ENCODE results near the gene NET1.
"Not testable (repeated sequence)": the region's sequence is repeated elsewhere in the genome, so short reads cannot be mapped to it uniquely, and the experiment has no call there.

Gene NET1

DNA sequence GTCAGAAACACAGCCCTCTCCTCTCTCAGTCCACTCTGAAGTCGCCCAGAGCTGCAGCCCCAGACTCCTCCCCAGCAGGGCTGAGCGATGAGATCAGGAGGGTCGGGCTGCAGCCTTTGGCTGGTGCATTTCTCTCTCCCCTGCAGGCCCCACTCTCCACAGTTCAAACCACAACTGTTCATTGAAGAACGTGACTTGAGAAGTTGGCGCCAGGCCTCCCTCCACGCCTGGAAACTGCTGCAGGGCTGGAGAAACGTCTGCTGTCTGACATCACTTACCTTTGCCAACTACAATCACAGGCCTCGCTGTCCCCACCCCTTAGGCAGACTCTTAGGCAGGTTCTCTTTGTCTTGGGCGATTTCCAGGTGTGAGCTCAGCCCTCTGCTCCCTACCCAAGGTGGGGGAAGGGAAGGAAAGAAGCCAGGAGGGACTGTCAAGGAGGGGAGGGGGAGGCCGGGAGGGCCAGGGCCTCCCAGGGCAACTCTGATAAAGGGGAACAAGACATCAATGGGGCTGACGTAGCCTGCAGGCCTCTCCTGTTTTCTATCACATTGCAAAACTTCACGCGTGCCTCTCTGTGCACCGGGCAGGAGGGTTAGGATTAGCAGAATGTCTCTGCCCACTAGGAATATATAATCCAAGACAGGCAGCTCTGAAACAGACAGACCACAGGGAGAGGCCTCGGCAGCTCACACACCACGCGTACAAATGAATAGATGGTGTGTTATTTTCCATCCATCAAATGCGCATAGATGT, 54.3 kb downstream of the NET1 start:
- no peak for DNase-seq

DNA sequence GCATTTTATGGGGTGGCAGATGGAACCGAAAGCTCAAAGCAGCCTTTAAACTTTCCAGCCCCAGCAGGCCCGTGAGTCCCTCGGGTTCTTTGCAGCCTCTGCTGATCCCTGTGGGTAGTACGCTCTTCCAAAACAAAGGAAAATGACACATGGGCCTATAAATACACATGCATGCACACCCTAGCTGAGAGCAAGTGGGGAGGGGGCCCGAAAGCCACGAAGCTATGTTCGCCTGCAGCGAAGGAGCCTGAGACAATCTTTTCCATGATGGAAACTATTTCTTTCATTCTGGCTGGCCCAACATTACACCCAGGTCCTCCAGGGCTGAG, 54.8 kb downstream of the NET1 start:
- DNase-seq, result no peak

DNA sequence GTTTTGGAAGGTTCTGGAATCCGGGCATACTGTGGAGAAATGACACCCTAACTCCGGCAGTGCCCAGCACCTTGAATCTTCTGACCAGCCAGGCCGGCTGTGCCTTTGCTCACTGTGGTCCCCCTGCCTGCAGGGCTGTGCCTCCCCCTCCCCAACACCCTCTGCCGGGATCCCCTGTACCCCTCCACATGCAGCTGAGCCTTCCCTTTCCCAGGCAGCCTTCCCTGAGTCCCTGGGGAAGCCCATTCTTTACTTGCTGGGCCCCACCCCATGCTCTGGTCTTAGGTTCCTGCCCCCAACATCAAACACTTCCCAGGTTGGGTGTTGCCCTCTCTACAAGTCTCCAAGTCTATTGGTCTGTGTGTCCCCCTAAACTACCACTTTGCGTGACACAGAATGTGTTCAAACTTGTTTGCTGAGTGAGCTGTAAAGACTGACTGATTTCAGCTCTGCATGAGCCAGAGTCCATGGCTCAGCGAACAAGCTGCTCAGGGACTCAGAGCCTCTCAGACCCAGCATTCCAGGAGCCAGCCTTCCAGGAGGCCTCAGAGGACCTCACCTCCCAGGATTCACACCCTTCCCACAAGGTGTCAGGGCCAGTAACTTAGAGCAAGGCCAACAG, 55.4 kb downstream of the NET1 start:
- no peak for DNase-seq

- no peak for DNase-seq
Observed at GRCh38 chr10:5468262-5469106, 56.1 kb downstream of the NET1 start.

DNA sequence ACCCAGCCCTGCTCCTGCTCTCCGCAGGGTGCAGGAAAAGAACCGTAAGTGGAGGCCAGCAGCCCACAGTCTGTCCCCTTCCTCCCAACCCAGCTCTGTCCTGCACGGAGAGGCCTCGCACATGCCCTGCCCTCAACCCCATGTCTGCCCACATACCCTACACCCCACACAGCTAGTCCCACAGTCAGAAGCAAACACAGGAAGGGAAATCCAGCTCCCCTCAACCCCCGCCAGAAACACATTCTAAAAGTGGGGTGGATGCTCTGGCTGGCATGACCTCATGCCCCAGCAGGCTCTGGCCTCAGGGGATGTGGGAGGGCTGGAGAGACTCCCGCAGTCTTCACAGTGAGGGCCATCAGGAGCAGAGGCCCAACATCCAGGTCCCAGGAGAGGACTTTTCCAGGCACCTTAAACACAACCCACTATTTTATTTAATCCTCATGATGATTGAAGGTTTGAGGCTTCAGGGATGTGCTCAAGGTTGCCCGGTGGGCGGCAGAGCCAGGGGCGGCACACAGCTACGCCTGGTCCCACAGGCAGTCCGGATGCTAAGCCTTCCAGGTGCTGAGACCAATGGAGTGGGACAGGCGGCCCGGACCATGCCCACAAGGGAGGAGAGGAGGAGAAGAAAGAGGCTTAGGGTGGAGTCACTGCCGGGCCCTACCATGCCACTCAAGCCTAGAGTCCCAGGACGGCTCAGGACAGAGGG, 57.1 kb downstream of the NET1 start:
- no peak for DNase-seq

GRCh38 chr10:5470062-5470751, 57.9 kb downstream of the NET1 start:
- DNase-seq, result no peak

DNA sequence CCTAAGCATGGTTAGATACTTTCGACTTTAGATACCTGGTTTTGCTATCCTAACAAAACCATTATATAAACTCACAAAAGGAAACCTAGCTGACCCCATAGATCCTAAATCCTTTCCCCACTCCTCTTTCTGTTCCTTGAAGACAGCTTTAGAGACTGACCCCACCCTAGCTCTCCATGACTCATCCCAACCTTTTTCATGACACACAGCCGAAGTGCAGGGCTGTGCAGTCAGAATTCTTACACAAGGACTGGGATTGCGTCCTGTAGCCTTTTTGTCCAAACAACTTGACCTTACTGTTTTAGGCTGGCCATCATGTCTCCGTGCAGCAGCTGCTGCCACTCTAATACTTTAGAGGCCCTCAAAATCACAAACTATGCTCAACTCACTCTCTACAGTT, 62.3 kb downstream of the NET1 start:
- DNase-seq, result not testable (repeated sequence)

GRCh38 chr10:5475088-5475487, 62.7 kb downstream of the NET1 start:
- DNase-seq, result not testable (repeated sequence)

DNA sequence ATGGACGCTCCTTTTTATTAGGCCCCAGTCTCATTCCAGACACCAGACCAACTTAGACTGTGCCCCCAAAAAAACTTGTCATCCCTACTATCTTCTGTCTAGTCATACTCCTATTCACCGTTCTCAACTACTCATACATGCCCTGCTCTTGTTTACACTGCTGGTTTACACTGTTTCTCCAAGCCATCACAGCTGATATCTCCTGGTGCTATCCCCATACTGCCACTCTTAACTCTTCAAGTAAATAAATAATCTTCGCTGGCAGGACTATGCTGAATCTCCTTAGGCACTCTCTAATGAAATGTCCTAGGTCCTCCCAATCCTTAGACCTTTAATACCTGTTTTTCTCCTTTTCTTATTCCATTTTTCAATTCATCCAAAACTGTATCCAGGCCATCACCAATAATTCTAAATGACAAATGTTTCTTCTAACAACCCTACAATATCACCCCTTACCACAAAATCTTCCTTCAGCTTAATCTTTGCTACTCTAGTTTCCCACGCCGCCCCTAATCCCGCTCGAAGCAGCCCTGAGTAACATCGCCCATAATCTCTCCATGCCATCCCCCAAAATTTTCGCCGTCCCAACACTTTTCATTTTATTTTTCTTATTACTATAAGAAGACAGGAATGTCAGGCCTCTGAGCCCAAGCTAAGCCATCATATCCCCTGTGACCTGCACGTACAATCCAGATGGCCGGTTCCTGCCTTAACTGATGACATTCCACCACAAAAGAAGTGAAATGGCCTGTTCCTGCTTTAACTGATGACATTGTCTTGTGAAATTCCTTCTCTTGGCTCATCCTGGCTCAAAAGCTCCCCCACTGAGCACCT, 63.8 kb downstream of the NET1 start:
- not testable (repeated sequence) for DNase-seq

- DNase-seq, result no peak
Observed at GRCh38 chr10:5476918-5477525, 64.7 kb downstream of the NET1 start.

DNA sequence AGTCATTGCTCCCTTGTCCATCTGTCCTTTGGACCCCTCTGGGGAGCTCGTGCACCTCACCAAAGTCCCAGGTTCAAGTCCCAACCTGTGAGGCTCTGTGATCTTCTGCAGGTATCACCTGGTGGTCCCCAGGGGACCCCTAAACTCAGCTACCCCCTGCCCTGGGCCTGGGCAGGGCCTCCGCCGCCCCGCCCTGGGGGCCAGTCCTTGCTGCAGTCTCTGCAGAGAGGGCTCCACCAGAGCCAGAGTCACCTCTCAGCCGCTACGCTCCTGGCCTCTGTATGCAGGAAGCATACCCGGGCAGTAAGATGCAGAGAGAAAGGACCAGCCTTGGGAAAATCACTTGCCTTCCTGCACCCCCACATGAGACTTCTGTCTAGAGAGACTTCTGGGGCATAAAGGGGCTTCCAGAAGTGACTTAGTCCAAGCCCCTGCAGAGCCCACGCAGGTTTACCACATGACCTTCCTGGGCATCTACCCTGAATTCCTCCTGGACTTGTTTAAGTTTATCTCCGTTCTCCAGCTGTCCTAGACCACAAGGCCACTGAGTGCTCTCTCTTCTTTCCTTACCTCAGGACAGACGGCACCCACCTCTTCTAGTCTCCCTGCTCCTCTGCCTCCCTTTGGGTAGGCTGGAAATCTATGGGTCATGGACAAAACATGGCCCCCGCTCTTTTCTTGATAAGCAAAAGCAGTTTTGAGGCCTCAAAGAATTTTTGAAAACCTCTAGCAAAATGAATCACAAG, 65.8 kb downstream of the NET1 start:
- DNase-seq, result no peak

GRCh38 chr10:5478694-5479305, 66.4 kb downstream of the NET1 start:
- no peak for DNase-seq

DNA sequence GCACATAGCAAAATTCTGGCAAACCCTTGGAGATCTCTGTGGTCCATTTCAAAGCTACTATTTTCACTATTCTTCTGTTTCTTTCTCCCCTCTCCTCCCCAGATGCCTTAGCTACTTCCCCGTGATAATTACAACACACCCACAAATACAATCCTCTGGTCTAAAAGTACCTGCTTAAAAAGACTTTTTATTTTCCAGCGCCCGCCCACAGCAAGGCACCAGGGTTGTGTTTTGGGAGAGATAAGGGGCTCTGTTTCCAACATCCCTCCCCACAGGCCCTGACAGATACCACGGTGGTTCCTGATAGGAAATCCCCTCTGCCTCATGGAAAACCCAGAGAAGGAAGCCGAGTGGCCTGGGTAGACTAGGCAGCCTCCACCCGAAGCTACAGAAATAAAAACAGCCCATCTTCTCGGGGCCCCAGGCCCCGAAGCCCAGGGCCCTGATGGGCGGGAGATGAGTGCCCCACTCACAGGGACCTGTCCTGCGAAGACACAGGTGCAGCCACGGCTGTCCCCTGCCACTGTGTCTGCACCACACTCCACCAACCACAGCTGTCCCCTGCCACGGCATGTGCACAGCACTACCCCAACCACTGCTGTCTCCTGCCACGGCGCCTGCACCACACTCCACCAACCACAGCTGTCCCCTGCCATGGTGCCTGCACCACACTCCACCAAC, 67.3 kb downstream of the NET1 start:
- DNase-seq, result no peak

DNA sequence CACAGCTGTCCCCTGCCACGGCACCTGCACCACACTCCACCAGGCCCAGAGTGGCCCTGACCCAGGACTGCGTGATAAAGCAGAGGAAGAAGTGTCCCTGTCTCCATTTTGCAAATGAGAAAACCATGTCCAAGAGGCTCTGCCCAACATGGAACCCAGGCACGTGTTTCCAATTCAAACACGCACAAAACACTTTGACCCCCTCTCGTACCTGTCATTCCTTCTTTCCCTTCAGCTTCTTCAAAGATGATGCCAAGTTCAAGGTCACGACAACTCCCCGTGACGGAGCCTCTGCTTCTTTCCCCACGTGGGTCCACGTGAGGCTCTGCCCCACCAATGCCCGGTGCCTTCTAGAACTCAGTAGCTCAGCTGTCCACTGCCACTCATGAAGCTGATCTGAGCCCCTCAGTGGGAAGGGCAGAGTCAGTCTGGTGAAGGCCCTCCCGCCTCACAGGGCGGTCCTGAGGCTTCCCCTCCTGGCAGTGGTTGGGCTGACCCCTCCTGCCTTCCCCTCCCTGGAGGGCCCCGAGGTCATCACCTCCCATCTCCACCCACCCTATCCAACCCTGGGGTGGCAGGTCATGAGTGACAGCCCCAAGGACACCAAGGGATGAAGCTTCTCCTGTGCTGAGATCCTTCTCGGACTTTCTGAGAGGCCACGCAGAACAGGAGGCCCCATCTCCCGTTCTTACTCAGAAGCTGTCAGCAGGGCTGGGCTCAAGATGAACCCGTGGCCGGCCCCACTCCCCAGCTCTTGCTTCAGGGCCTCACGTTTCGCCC, 68.0 kb downstream of the NET1 start:
- no peak for DNase-seq

GRCh38 chr10:5481121-5481520, 68.8 kb downstream of the NET1 start:
- DNase-seq, result no peak

DNA sequence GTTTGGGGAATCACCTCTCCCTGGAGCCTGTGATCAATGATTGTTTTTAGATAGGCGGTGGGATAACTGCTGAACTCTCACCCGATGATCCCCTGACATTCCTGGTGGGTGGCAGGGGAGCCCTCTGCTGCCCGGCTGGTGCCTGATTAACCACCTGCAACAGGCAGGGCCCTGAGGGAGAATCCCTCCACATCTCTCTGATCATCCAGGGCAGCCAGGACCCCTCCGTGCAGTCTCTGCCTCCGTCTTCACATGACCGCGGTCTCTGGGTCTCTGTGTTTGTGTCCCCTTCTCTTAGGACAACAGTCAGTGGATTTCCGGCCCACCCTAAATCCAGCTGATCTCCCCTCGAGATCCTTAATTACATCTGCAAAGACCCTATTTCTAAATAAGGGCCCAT, 69.7 kb downstream of the NET1 start:
- DNase-seq, result no peak

GRCh38 chr10:5484205-5484604, 71.8 kb downstream of the NET1 start:
- DNase-seq, result no peak

GRCh38 chr10:5485290-5485689, 72.9 kb downstream of the NET1 start:
- DNase-seq, result no peak
